Testis (tissue), 3 donors: Measurements from ENCODE around the gene CHTF18. TPM values are rescaled to one million over a fixed set of nuclear protein-coding genes. Genes with fewer than 3 reads are reported as not detected.

Experiments used
- DNase-seq: peaks from one replicate; pipeline ENCODE4 v3.0.0-alpha.2; 2019
- H3K27ac ChIP-seq, 2 donors: fragments of 200-600 bp; sonication (generic); one replicate each; pipeline ENCODE4 v1.5.1; 2019
- H3K27me3 ChIP-seq: fragments of 200-600 bp; sonication (generic); one replicate; pipeline ENCODE4 v1.5.1; 2019
- H3K36me3 ChIP-seq: fragments of 200-600 bp; sonication (generic); one replicate; pipeline ENCODE4 v1.5.1; 2017; ENCODE audit warnings: low read depth; ENCODE audit errors: missing control alignments
- H3K4me1 ChIP-seq: fragments of 200-600 bp; sonication (generic); one replicate; pipeline ENCODE4 v1.5.1; 2019
- H3K4me3 ChIP-seq, 2 donors: fragments of 200-600 bp; sonication (generic); one replicate each; pipeline ENCODE4 v1.5.1; 2017 to 2019
- H3K9me3 ChIP-seq: fragments of 200-600 bp; sonication (generic); one replicate; pipeline ENCODE4 v1.5.1; 2017
- POLR2A ChIP-seq: fragments of 450-650 bp; IDR thresholded peaks from one replicate; pipeline ENCODE4 v1.6.1; 2017; ENCODE audit warnings: antibody characterized with exemption, mild to moderate bottlenecking, moderate library complexity
- whole genome bisulfite sequencing, 2 donors: methylation state at CpG; one replicate each; pipeline ENCODE4 v1.1.5; 2018; 5-methylcytosine and 5-hydroxymethylcytosine counted together
- intact Hi-C: fragments of 100-400 bp; cut with DNase I; formaldehyde crosslinking; loops from one replicate; pipeline ENCODE4 v1.15.1; 2023; ENCODE audit warnings: low total_unique reads
- polyA plus RNA-seq: library from polyadenylated mRNA; stranded (reverse); fragments of 350-450 nt; fragmentation: Illumina TruSeq; extraction: RNeasy Lipid Tissue Mini Kit (QIAGEN cat#74804); gene quantifications from one replicate; pipeline ENCODE4 v1.2.3, GENCODE V29; 2014; ENCODE audit warnings: low read depth, low replicate concordance; ENCODE audit not compliant: insufficient read depth
- total RNA-seq, 2 donors: library from RNA; depleted of rRNA; stranded (reverse); fragments of >200 nt; gene quantifications; one replicate each; pipeline ENCODE4 v1.2.3, GENCODE V29; 2016
- TF ChIP-seq, protein P1 (sequence below), 3 experiments: fragments of 450-650 bp in 2 of 3; fragments of 200-600 bp in 1 of 3; sonication (generic) in 1 of 3; IDR thresholded peaks; one replicate each; pipeline ENCODE4 v1.5.1; 2016 to 2019; ENCODE audit warnings: antibody characterized with exemption in 3 of 3, mild to moderate bottlenecking in 2 of 3, moderate library complexity in 1 of 3

The CHTF18 gene
- total and polyA plus RNA-seq, 3 donors from 2014 or later: 32.5 to 95.0 (median 90.6) TPM

GRCh38 chr16:769184-769784 is 19.1 kb upstream of the CHTF18 start:
- DNase-seq: no peak
- H3K4me1 ChIP-seq: no peaks in the 10 kb centered on the region
- no peak overlapping the region for H3K27ac ChIP-seq
- WGBS, 2 donors: 86 to 89% methylated on average over 6 to 19 of the region's 20 CpGs
- H3K9me3 ChIP-seq: no peaks in the 10 kb centered on the region
- H3K36me3 ChIP-seq: no peaks in the 10 kb centered on the region
- TF ChIP-seq, protein P1, sequence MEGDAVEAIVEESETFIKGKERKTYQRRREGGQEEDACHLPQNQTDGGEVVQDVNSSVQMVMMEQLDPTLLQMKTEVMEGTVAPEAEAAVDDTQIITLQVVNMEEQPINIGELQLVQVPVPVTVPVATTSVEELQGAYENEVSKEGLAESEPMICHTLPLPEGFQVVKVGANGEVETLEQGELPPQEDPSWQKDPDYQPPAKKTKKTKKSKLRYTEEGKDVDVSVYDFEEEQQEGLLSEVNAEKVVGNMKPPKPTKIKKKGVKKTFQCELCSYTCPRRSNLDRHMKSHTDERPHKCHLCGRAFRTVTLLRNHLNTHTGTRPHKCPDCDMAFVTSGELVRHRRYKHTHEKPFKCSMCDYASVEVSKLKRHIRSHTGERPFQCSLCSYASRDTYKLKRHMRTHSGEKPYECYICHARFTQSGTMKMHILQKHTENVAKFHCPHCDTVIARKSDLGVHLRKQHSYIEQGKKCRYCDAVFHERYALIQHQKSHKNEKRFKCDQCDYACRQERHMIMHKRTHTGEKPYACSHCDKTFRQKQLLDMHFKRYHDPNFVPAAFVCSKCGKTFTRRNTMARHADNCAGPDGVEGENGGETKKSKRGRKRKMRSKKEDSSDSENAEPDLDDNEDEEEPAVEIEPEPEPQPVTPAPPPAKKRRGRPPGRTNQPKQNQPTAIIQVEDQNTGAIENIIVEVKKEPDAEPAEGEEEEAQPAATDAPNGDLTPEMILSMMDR (IDR thresholded peaks at IDR 0.05): no peak
- H3K4me3 ChIP-seq: no peak overlapping the region
- intact Hi-C loops: no loop called here
- H3K27me3 ChIP-seq: no peaks in the 10 kb centered on the region

GRCh38 chr16:769934-770333 is 18.5 kb upstream of the CHTF18 start:
- Histone ChIP-seq H3K9me3 (no peaks in the 10 kb centered on the region), H3K4me1 (no peaks in the 10 kb centered on the region), H3K27me3 (no peaks in the 10 kb centered on the region), H3K27ac (no peak overlapping the region), H3K4me3 (no peak overlapping the region), H3K36me3 (no peaks in the 10 kb centered on the region)
- no peak for DNase-seq
- TF ChIP-seq, protein P1 (IDR thresholded peaks at IDR 0.05): no peak
- WGBS, 2 donors: 77 to 81% methylated on average over 14 to 17 of the region's 19 CpGs
- intact Hi-C loops: no loop called here

DNA sequence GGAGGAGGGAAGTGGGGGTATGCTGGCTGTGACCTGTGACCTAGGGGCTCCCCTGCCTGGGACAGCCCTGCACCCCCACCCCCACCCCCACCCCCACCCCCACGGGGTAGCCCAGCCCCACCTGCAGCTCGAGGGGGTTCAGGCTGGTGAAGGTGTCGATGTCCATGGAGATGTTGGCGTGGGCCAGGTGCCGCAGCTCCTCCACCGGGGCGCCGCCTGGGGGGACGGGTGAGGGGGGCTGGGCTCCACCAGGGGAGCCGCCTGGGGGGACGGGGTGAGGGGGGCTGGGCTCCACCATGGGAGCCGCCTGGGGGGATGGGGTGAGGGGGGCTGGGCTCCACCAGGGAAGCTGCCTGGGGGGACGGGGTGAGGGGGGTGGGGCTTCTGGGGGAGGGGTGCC is 18.0 kb upstream of the CHTF18 start:
- TF ChIP-seq, protein P1 (IDR thresholded peaks at IDR 0.05): no peak
- no peaks in the 10 kb centered on the region for H3K36me3 ChIP-seq
- 79% methylated on average over 8 of the region's 13 CpGs; no CpG with 5 or more reads in 1 of the 2 donors for WGBS, 2 donors
- H3K27ac ChIP-seq: no peak overlapping the region
- H3K9me3 ChIP-seq: no peaks in the 10 kb centered on the region
- no peak for DNase-seq
- no peak overlapping the region for H3K4me3 ChIP-seq
- intact Hi-C loops: no loop called here
- H3K4me1 ChIP-seq: no peaks in the 10 kb centered on the region
- no peaks in the 10 kb centered on the region for H3K27me3 ChIP-seq

DNA sequence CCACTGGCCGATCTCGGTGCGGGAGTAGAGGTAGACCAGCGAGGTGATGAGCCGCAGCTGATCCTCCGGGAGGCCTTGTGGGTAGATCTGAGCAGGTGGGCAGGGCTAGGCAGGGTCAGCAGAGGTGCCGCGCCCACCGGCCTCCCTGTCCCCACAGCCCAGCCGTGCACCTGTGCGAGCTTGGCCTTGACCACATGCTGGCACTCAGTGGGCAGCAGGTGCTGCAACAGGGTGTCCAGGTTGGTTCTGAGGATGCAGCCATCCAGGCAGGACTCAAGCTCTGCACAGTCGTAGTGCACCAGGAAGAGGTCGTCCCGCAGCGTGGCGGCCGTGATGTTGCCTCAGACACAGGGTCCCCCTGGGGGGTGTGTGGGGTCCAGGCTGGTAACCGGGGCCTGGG is 15.5 kb upstream of the CHTF18 start:
- no peak overlapping the region for H3K27ac ChIP-seq

More for the DNA sequence above, 15.5 kb upstream of the CHTF18 start:
- H3K36me3 ChIP-seq: no peaks in the 10 kb centered on the region
- TF ChIP-seq POLR2A: no peak
- TF ChIP-seq, protein P1 (IDR thresholded peaks at IDR 0.05): no peak
- no peaks in the 10 kb centered on the region for H3K27me3 ChIP-seq
- H3K9me3 ChIP-seq: no peaks in the 10 kb centered on the region
- WGBS, 2 donors: 87 to 89% methylated on average over 18 of the region's 18 CpGs
- H3K4me3 ChIP-seq: no peak overlapping the region
- no peaks in the 10 kb centered on the region for H3K4me1 ChIP-seq
- intact Hi-C loops: no loop called here
- no peak for DNase-seq
